Loucy (cell line): ENCODE results near the gene BMPR1B.

Source experiments
- H2AFZ ChIP-seq: fragments of 200-600 bp; sonication (generic); 2 replicates; pipeline ENCODE4 v1.6.0; 2016; ENCODE audit warnings: antibody characterized with exemption, mild to moderate bottlenecking, low read length, moderate library complexity
- H3F3A ChIP-seq: fragments of 200-600 bp; 2 replicates; pipeline ENCODE4 v1.6.0; 2016; ENCODE audit warnings: antibody characterized with exemption, low read depth, mild to moderate bottlenecking
- H3K27me3 ChIP-seq: fragments of 200-600 bp; sonication (generic); 2 replicates; pipeline ENCODE4 v1.6.1; 2014; ENCODE audit warnings: low read length, mild to moderate bottlenecking; ENCODE audit not compliant: insufficient read depth, poor library complexity, severe bottlenecking
- H3K36me3 ChIP-seq: fragments of 200-600 bp; sonication (generic); 2 replicates; pipeline ENCODE4 v1.6.1; 2016; ENCODE audit warnings: low read length; ENCODE audit not compliant: insufficient read depth
- H3K4me1 ChIP-seq: fragments of 200-600 bp; sonication (generic); 2 replicates; pipeline ENCODE4 v1.5.1; 2014; ENCODE audit warnings: low read length, mild to moderate bottlenecking; ENCODE audit not compliant: insufficient read depth, poor library complexity, severe bottlenecking
- H3K4me2 ChIP-seq: fragments of 200-600 bp; sonication (generic); 2 replicates; pipeline ENCODE4 v1.6.0; 2014; ENCODE audit warnings: antibody characterized with exemption, low read length, low read depth, mild to moderate bottlenecking; ENCODE audit not compliant: poor library complexity, severe bottlenecking
- H3K4me3 ChIP-seq: fragments of 200-600 bp; sonication (generic); 2 replicates; pipeline ENCODE4 v1.5.1; 2014; ENCODE audit warnings: low read length, mild to moderate bottlenecking, mixed read lengths; ENCODE audit not compliant: poor library complexity, severe bottlenecking
- H3K79me2 ChIP-seq: fragments of 200-600 bp; sonication (generic); 2 replicates; pipeline ENCODE4 v1.6.1; 2014; ENCODE audit warnings: low read length; ENCODE audit not compliant: insufficient read depth
- H3K9ac ChIP-seq: fragments of 200-600 bp; sonication (generic); 2 replicates; pipeline ENCODE4 v1.6.0; 2014; ENCODE audit warnings: mild to moderate bottlenecking, low read depth, low read length, moderate library complexity; ENCODE audit not compliant: poor library complexity, severe bottlenecking
- H3K9me2 ChIP-seq: fragments of 200-600 bp; sonication (generic); replicated peaks from 2 replicates; pipeline ENCODE4 v1.6.1; 2016; ENCODE audit warnings: low read depth, low read length, mixed read lengths
- H3K9me3 ChIP-seq: fragments of 200-600 bp; sonication (generic); 2 replicates; pipeline ENCODE4 v1.6.1; 2014; ENCODE audit warnings: mild to moderate bottlenecking, antibody characterized with exemption, low read length, low read depth; ENCODE audit not compliant: insufficient read depth
- H4K20me1 ChIP-seq: fragments of 200-600 bp; sonication (generic); 2 replicates; pipeline ENCODE4 v1.6.0; 2014; ENCODE audit warnings: antibody characterized with exemption, low read length, mild to moderate bottlenecking; ENCODE audit not compliant: insufficient read depth, poor library complexity, severe bottlenecking
- EZH2phosphoT487 ChIP-seq: fragments of 200-600 bp; IDR thresholded peaks from 2 replicates; pipeline ENCODE4 v1.6.1; 2018; ENCODE audit warnings: antibody characterized with exemption, mild to moderate bottlenecking, moderate library complexity, borderline replicate concordance
- TF ChIP-seq, protein P1 (sequence below): fragments of 200-600 bp; sonication (generic); conservative IDR thresholded peaks from 2 replicates; pipeline ENCODE4 v1.5.1; 2014; ENCODE audit warnings: mild to moderate bottlenecking, antibody characterized with exemption, low read length

The BMPR1B gene

DNA sequence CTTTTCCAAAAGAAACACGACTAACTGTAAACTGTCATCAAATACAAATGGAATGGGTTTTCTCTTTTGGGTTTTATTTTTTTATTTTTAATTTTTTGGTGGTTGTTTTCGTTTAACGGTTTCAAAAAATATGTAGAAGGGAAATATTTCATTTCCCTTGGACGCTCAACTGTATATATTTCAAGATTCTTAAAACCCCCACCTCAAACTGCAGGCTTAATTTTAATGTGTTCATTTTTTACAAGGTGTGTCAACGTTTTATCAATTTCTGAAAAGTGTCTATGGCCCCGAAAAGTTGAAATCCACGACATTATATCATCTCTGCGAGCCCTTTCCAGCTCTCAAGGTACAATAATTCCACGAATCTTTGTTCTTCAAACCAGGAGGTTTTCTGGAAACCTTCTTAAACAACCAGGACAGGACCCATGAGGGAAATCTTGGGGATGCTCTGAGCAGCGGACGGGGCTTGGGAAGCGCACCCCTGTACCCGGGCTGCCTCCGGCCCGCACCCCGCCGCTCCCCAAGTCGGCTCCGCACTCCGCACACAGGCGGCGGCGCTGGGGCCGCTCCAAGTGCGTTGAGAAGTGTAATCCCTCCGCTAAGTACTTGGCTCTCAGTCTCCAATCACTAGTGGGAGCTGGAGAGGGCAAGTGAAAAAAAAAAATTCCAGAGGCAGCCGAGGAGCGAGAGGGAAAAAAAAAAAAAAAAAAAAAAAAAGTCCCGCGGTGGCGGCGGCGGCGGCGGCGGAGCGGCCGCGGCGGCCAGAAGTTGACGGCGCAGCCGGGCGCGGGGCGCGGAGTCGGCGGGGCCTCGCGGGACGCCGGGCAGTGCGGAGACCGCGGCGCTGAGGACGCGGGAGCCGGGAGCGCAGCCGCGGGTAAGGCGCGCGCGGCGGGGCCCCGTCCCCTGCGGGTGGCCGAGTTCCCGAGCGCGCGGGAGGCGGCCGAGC is at the start of gene BMPR1B:
TSS of gene BMPR1B (plus strand) at position 764 of the 949 bp plus-strand sequence. CDS start 346,470 bp downstream, outside the sequence.
- Histone ChIP-seq H3K27me3 (peaks cover 35% of the 10 kb centered on the region), H3K36me3 (no peaks in the 10 kb centered on the region), H3K79me2 (no peaks in the 10 kb centered on the region), H3F3A (no peaks in the 10 kb centered on the region), H4K20me1 (no peaks in the 10 kb centered on the region), H3K4me1 (no peaks in the 10 kb centered on the region), H2AFZ (0 out of 2 replicates have a peak within 1 kb of the TSS, but pooled peaks have one; percentile 2), H3K4me2 (peak within 1 kb of the TSS; percentile 50), H3K9ac (no peak within 1 kb of the TSS), H3K9me3 (no peaks in the 10 kb centered on the region), H3K4me3 (no peak within 1 kb of the TSS), H3K9me2 (no peaks in the 10 kb centered on the region)
- no peak for TF ChIP-seq EZH2phosphoT487
- TF ChIP-seq, protein P1, sequence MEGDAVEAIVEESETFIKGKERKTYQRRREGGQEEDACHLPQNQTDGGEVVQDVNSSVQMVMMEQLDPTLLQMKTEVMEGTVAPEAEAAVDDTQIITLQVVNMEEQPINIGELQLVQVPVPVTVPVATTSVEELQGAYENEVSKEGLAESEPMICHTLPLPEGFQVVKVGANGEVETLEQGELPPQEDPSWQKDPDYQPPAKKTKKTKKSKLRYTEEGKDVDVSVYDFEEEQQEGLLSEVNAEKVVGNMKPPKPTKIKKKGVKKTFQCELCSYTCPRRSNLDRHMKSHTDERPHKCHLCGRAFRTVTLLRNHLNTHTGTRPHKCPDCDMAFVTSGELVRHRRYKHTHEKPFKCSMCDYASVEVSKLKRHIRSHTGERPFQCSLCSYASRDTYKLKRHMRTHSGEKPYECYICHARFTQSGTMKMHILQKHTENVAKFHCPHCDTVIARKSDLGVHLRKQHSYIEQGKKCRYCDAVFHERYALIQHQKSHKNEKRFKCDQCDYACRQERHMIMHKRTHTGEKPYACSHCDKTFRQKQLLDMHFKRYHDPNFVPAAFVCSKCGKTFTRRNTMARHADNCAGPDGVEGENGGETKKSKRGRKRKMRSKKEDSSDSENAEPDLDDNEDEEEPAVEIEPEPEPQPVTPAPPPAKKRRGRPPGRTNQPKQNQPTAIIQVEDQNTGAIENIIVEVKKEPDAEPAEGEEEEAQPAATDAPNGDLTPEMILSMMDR: no peak

DNA sequence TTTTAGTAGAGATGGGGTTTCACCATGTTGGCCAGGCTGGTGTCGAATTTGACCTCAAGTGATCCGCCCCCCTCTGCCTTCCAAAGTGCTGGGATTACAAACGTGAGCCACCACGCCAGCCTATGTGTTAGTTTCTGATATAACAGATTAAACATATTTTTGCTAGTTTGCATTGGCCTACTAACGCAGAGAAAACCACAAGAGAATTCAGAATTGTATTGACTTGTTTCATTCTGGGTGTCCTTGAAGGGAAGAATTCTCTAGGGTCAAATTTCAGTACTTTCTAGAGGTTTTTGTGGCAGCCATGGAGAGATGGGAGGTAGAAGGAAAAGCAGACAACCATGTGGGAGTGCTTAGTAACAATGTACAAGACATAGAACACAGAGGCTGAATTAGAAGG is 46.1 kb upstream of the BMPR1B start:
- Histone ChIP-seq H3F3A (no peaks in the 10 kb centered on the region), H2AFZ (no peak overlapping the region), H3K4me1 (no peaks in the 10 kb centered on the region), H3K27me3 (no peaks in the 10 kb centered on the region), H3K9me2 (no peaks in the 10 kb centered on the region), H3K9me3 (no peaks in the 10 kb centered on the region), H3K4me3 (no peak overlapping the region), H4K20me1 (no peaks in the 10 kb centered on the region), H3K36me3 (no peaks in the 10 kb centered on the region), H3K9ac (no peak overlapping the region), H3K4me2 (no peak overlapping the region), H3K79me2 (no peaks in the 10 kb centered on the region)
- TF ChIP-seq, protein P1: no peak
- no peak for TF ChIP-seq EZH2phosphoT487

DNA sequence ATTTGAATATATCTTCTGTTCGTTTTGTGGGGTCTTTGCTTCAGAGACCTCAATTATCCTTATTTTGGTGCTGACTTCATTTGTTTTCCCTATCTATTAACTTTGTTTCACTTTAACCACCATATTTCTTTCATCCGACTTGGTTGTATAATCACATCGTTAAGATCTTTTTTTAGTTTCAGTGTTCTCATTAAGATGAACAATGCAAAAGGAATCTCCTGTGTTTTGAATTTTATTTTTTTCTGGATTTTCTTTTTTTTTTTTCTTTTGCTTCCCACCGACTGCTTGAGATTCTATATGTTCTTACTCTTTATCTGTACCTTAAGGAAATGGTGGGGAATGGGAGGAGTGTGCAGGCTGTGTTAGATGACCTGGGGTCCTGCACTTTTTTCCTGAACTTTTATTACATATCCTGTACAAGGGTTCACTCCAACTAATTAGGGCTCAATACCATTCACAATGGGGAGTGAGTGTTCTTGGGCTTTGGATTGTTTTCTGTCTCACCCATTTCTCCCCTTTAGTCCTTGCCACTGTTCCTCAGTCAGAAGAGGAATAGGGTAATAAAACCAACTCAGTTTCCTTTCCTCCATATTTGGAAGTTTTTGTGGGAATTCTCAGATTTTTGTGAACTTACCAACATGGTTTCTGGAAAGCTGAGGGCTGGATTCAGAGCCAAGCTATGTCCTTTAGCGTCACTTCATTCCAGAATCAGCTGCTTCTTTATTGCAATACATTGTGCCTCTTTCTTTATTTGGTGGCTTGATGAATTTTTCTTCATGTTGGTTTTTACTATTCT is 43.2 kb upstream of the BMPR1B start:
- H2AFZ ChIP-seq: no peak overlapping the region
- no peaks in the 10 kb centered on the region for H4K20me1 ChIP-seq
- TF ChIP-seq EZH2phosphoT487: no peak
- TF ChIP-seq, protein P1: no peak
- H3K9me3 ChIP-seq: no peaks in the 10 kb centered on the region
- H3K27me3 ChIP-seq: no peaks in the 10 kb centered on the region
- no peaks in the 10 kb centered on the region for H3K36me3 ChIP-seq
- no peak overlapping the region for H3K4me3 ChIP-seq
- H3F3A ChIP-seq: no peaks in the 10 kb centered on the region
- H3K9ac ChIP-seq: no peak overlapping the region
- no peaks in the 10 kb centered on the region for H3K9me2 ChIP-seq
- H3K79me2 ChIP-seq: no peaks in the 10 kb centered on the region
- H3K4me1 ChIP-seq: no peaks in the 10 kb centered on the region
- no peak overlapping the region for H3K4me2 ChIP-seq
